OCI-LY1 (cell line): Measurements from ENCODE around the gene PDE4D.
"Not testable (repeated sequence)": the region's sequence is repeated elsewhere in the genome, so short reads cannot be mapped to it uniquely, and the experiment has no call there.

Experiments
- H2AFZ ChIP-seq: fragments of 200-600 bp; sonication (generic), shearing (Covaris generic); 2 replicates; pipeline ENCODE4 v1.6.0; 2014; ENCODE audit warnings: antibody characterized with exemption, mild to moderate bottlenecking, low read length
- H3F3A ChIP-seq: fragments of 200-600 bp; sonication (generic), shearing (Covaris generic); 2 replicates; pipeline ENCODE4 v1.6.0; 2014; ENCODE audit warnings: mild to moderate bottlenecking, antibody characterized with exemption, low read length, moderate library complexity; ENCODE audit not compliant: insufficient read depth
- H3K27ac ChIP-seq: fragments of 200-600 bp; sonication (generic); 2 replicates; pipeline ENCODE4 v1.5.1; 2014; ENCODE audit warnings: low read length, mixed run types, mild to moderate bottlenecking, low read depth; ENCODE audit not compliant: poor library complexity, severe bottlenecking
- H3K27me3 ChIP-seq: fragments of 200-600 bp; sonication (generic); 2 replicates; pipeline ENCODE4 v1.6.0; 2014; ENCODE audit warnings: antibody characterized with exemption, mild to moderate bottlenecking, low read length, moderate library complexity; ENCODE audit not compliant: insufficient read depth
- H3K36me3 ChIP-seq: fragments of 200-600 bp; sonication (generic); 2 replicates; pipeline ENCODE4 v1.6.1; 2014; ENCODE audit warnings: mild to moderate bottlenecking, antibody characterized with exemption, low read length, moderate library complexity, mixed read lengths; ENCODE audit not compliant: insufficient read depth
- H3K4me1 ChIP-seq: fragments of 200-600 bp; sonication (generic); 2 replicates; pipeline ENCODE4 v1.5.1; 2014; ENCODE audit warnings: mild to moderate bottlenecking, low read length, moderate library complexity; ENCODE audit not compliant: insufficient read depth, severe bottlenecking
- H3K4me2 ChIP-seq: fragments of 200-600 bp; sonication (generic), shearing (Covaris generic); 2 replicates; pipeline ENCODE4 v1.6.1; 2014; ENCODE audit warnings: low read length
- H3K4me3 ChIP-seq: fragments of 200-600 bp; sonication (generic); 2 replicates; pipeline ENCODE4 v1.5.1; 2014; ENCODE audit warnings: low read length, low read depth, mild to moderate bottlenecking, mixed read lengths; ENCODE audit not compliant: poor library complexity, severe bottlenecking
- H3K79me2 ChIP-seq: fragments of 200-600 bp; shearing (Covaris generic); 2 replicates; pipeline ENCODE4 v1.6.1; 2016; ENCODE audit warnings: mixed run types, low read length, mixed read lengths; ENCODE audit not compliant: insufficient read depth
- H3K9ac ChIP-seq: fragments of 200-600 bp; sonication (generic), shearing (Covaris generic); 2 replicates; pipeline ENCODE4 v1.6.1; 2014; ENCODE audit warnings: mild to moderate bottlenecking, low read length, mixed read lengths
- H3K9me2 ChIP-seq: fragments of 200-600 bp; sonication (generic), shearing (Covaris generic); 2 replicates; pipeline ENCODE4 v1.6.1; 2014; ENCODE audit warnings: low read depth, mild to moderate bottlenecking, low read length, mixed read lengths
- H3K9me3 ChIP-seq: fragments of 200-600 bp; shearing (Covaris generic); 2 replicates; pipeline ENCODE4 v1.6.1; 2014; ENCODE audit warnings: low read length, mixed read lengths
- H4K20me1 ChIP-seq: fragments of 200-600 bp; sonication (generic), shearing (Covaris generic); 2 replicates; pipeline ENCODE4 v1.6.0; 2016; ENCODE audit warnings: mild to moderate bottlenecking, low read length; ENCODE audit not compliant: insufficient read depth
- CTCF ChIP-seq: fragments of 200-600 bp; sonication (generic), shearing (Covaris generic); IDR thresholded peaks from 2 replicates; pipeline ENCODE4 v1.5.1; 2017; ENCODE audit warnings: mild to moderate bottlenecking, antibody characterized with exemption, low read length, moderate library complexity, mixed read lengths
- EZH2 ChIP-seq: fragments of 200-600 bp; sonication (generic), shearing (Covaris generic); IDR thresholded peaks from 2 replicates; pipeline ENCODE4 v1.8.0; 2017; ENCODE audit warnings: borderline replicate concordance, mixed run types, mild to moderate bottlenecking, antibody characterized with exemption, low read length, moderate library complexity, mixed read lengths

Gene PDE4D

GRCh38 chr5:59302509-59302908 is 591.0 kb downstream of the PDE4D start:
- H3K4me2 ChIP-seq: not testable (repeated sequence)

GRCh38 chr5:59301727-59302126 is 591.8 kb downstream of the PDE4D start:
- Histone ChIP-seq H3K4me3 (no peak overlapping the region), H3K27me3 (no peaks in the 10 kb centered on the region), H3K4me1 (no peaks in the 10 kb centered on the region), H3K4me2 (no peak overlapping the region), H3K27ac (no peak overlapping the region), H3F3A (no peaks in the 10 kb centered on the region), H3K36me3 (no peaks in the 10 kb centered on the region), H3K79me2 (no peaks in the 10 kb centered on the region), H3K9me2 (no peaks in the 10 kb centered on the region), H3K9ac (no peak overlapping the region), H3K9me3 (no peaks in the 10 kb centered on the region), H2AFZ (no peak overlapping the region), H4K20me1 (no peaks in the 10 kb centered on the region)
- no peak for TF ChIP-seq EZH2
- no peak for TF ChIP-seq CTCF

More at GRCh38 chr5:59302509-59302908, 591.0 kb downstream of the PDE4D start:
- not testable (repeated sequence) for H3F3A ChIP-seq, H3K4me1 ChIP-seq, H4K20me1 ChIP-seq, H3K27me3 ChIP-seq, H3K9me2 ChIP-seq, H3K79me2 ChIP-seq, H3K4me3 ChIP-seq, H2AFZ ChIP-seq, H3K9ac ChIP-seq, H3K27ac ChIP-seq, H3K36me3 ChIP-seq, H3K9me3 ChIP-seq

GRCh38 chr5:59300930-59301329 is 592.6 kb downstream of the PDE4D start:
- no peak overlapping the region for H3K4me2 ChIP-seq
- H3K9me3 ChIP-seq: no peaks in the 10 kb centered on the region
- no peaks in the 10 kb centered on the region for H3K4me1 ChIP-seq
- no peaks in the 10 kb centered on the region for H3K9me2 ChIP-seq
- TF ChIP-seq EZH2: no peak
- TF ChIP-seq CTCF: no peak
- H2AFZ ChIP-seq: no peak overlapping the region
- no peaks in the 10 kb centered on the region for H3K27me3 ChIP-seq
- H3K9ac ChIP-seq: no peak overlapping the region
- H3K36me3 ChIP-seq: no peaks in the 10 kb centered on the region
- no peaks in the 10 kb centered on the region for H3F3A ChIP-seq
- no peak overlapping the region for H3K27ac ChIP-seq
- no peaks in the 10 kb centered on the region for H3K79me2 ChIP-seq
- H3K4me3 ChIP-seq: no peak overlapping the region
- H4K20me1 ChIP-seq: no peaks in the 10 kb centered on the region

- Histone ChIP-seq H3F3A (no peaks in the 10 kb centered on the region), H3K36me3 (no peaks in the 10 kb centered on the region), H3K9ac (no peak overlapping the region), H3K4me1 (no peaks in the 10 kb centered on the region), H3K9me2 (no peaks in the 10 kb centered on the region), H4K20me1 (no peaks in the 10 kb centered on the region), H2AFZ (no peak overlapping the region), H3K79me2 (no peaks in the 10 kb centered on the region), H3K27ac (no peak overlapping the region), H3K27me3 (no peaks in the 10 kb centered on the region), H3K4me3 (no peak overlapping the region), H3K9me3 (no peaks in the 10 kb centered on the region), H3K4me2 (no peak overlapping the region)
- no peak for TF ChIP-seq CTCF
- TF ChIP-seq EZH2: no peak
Measured at GRCh38 chr5:59299006-59299405, 594.5 kb downstream of the PDE4D start.
